H1 (cell line): Measurements from ENCODE around the gene DNAI1. TPM values are rescaled to one million over a fixed set of nuclear protein-coding genes. Genes with fewer than 3 reads are reported as not detected.

Experiments
- ATF2 ChIP-seq: IDR thresholded peaks from 2 replicates; pipeline ENCODE4 v1.6.1; 2012; ENCODE audit warnings: low read length, inconsistent platforms
- BACH1 ChIP-seq: IDR thresholded peaks from 2 replicates; pipeline ENCODE4 v1.6.1; 2012; ENCODE audit warnings: low read length, improper control_type of control experiment
- BCL11A ChIP-seq, 2 experiments: IDR thresholded peaks; one replicate each; pipeline ENCODE4 v1.6.1; 2011; ENCODE audit warnings: low read depth in 2 of 2, low read length in 2 of 2, mild to moderate bottlenecking in 2 of 2
- CHD1 ChIP-seq: IDR thresholded peaks from 2 replicates; pipeline ENCODE4 v1.6.1; 2012; ENCODE audit warnings: low read depth, low read length, improper control_type of control experiment
- CHD2 ChIP-seq: IDR thresholded peaks from 2 replicates; pipeline ENCODE4 v1.6.1; 2012; ENCODE audit warnings: low read length, improper control_type of control experiment
- CREB1 ChIP-seq: IDR thresholded peaks from 2 replicates; pipeline ENCODE4 v1.6.1; 2012; ENCODE audit warnings: inconsistent platforms
- E2F6 ChIP-seq: IDR thresholded peaks from 2 replicates; pipeline ENCODE4 v1.6.1; 2012; ENCODE audit warnings: inconsistent platforms
- EP300 ChIP-seq, 2 experiments: IDR thresholded peaks; 1 replicate in 1 of 2; 2 replicates in 1 of 2; pipeline ENCODE4 v1.6.1; 2011 to 2012; ENCODE audit warnings: low read depth in 2 of 2, low read length in 2 of 2, mild to moderate bottlenecking in 2 of 2, borderline replicate concordance in 1 of 2, inconsistent platforms in 1 of 2, moderate library complexity in 1 of 2
- GABPA ChIP-seq: IDR thresholded peaks from 2 replicates; pipeline ENCODE4 v1.6.1; 2011; ENCODE audit warnings: mild to moderate bottlenecking, low read length, moderate library complexity, borderline replicate concordance; ENCODE audit not compliant: insufficient read depth
- KDM4A ChIP-seq: IDR thresholded peaks from one replicate; pipeline ENCODE4 v1.7.1; 2012; ENCODE audit warnings: low read depth, mild to moderate bottlenecking, moderate library complexity, low read length, inconsistent platforms; ENCODE audit not compliant: severe bottlenecking
- POLR2AphosphoS5 ChIP-seq: IDR thresholded peaks from 2 replicates; pipeline ENCODE4 v1.6.1; 2011; ENCODE audit warnings: low read depth, low read length
- POU5F1 ChIP-seq: IDR thresholded peaks from 2 replicates; pipeline ENCODE4 v1.6.1; 2011; ENCODE audit warnings: low read depth, mild to moderate bottlenecking, low read length, moderate library complexity
- SAP30 ChIP-seq: fragments of 300-600 bp; sonication (generic); IDR thresholded peaks from 2 replicates; pipeline ENCODE4 v1.7.1; 2012; ENCODE audit warnings: low read length, moderate library complexity, mild to moderate bottlenecking, inconsistent platforms; ENCODE audit not compliant: insufficient read depth, insufficient replicate concordance
- SIN3A ChIP-seq, 2 experiments: IDR thresholded peaks in 1 of 2; conservative IDR thresholded peaks in 1 of 2; 2 replicates each; pipeline ENCODE4 v1.6.1; 2011 to 2012; ENCODE audit warnings: low read length in 2 of 2, improper control_type of control experiment in 1 of 2, low read depth in 1 of 2, mild to moderate bottlenecking in 1 of 2
- SIX5 ChIP-seq: IDR thresholded peaks from 2 replicates; pipeline ENCODE4 v1.6.1; 2011; ENCODE audit warnings: mild to moderate bottlenecking, low read depth, low read length
- SP1 ChIP-seq: IDR thresholded peaks from 2 replicates; pipeline ENCODE4 v1.6.1; 2011; ENCODE audit warnings: low read depth, low read length
- SRF ChIP-seq: IDR thresholded peaks from 2 replicates; pipeline ENCODE4 v1.6.1; 2011; ENCODE audit warnings: mild to moderate bottlenecking, low read depth, low read length, moderate library complexity
- SUZ12 ChIP-seq: fragments of 200-600 bp; sonication (generic); IDR thresholded peaks from 2 replicates; pipeline ENCODE4 v1.6.1; 2012; ENCODE audit warnings: mild to moderate bottlenecking, inconsistent platforms, low read length, moderate library complexity, mixed read lengths
- TAF7 ChIP-seq: optimal IDR thresholded peaks from 2 replicates; pipeline ENCODE3; 2011; ENCODE audit warnings: low read depth, mild to moderate bottlenecking, inconsistent platforms, low read length, moderate library complexity, borderline replicate concordance
- polyA plus RNA-seq, 7 experiments: library from polyadenylated mRNA; depleted of rRNA in 3 of 7; stranded (reverse) in 5 of 7; unstranded in 2 of 7; fragments of >200 nt in 5 of 7; fragments of 200-250 nt in 2 of 7; gene quantifications; 1 replicate in 5 of 7; 2 replicates in 1 of 7; 4 replicates in 1 of 7; pipeline versions ENCODE4 v1.2.1 to v1.2.3, GENCODE V29; 2011 to 2013; ENCODE audit warnings: missing spikeins in 2 of 7, mixed read lengths in 2 of 7
- total RNA-seq: library from RNA; stranded (reverse); fragmentation: NEBNext Ultra II Directional; extraction: Animal tissue kit (Norgen Biotek cat#: 25700); gene quantifications from 2 replicates; pipeline ENCODE4 v1.2.1, GENCODE V29; 2021
- TF ChIP-seq, protein P1 (sequence below): IDR thresholded peaks from 2 replicates; pipeline ENCODE4 v1.6.1; 2011; ENCODE audit warnings: low read depth, mild to moderate bottlenecking, low read length; ENCODE audit not compliant: insufficient read depth

The DNAI1 gene
- total and polyA plus RNA-seq, 2 of the 8 experiments (the other 6 are each of a cell fraction or from before 2014, with no cell fraction given), result 0.37 to 0.54 TPM

DNA sequence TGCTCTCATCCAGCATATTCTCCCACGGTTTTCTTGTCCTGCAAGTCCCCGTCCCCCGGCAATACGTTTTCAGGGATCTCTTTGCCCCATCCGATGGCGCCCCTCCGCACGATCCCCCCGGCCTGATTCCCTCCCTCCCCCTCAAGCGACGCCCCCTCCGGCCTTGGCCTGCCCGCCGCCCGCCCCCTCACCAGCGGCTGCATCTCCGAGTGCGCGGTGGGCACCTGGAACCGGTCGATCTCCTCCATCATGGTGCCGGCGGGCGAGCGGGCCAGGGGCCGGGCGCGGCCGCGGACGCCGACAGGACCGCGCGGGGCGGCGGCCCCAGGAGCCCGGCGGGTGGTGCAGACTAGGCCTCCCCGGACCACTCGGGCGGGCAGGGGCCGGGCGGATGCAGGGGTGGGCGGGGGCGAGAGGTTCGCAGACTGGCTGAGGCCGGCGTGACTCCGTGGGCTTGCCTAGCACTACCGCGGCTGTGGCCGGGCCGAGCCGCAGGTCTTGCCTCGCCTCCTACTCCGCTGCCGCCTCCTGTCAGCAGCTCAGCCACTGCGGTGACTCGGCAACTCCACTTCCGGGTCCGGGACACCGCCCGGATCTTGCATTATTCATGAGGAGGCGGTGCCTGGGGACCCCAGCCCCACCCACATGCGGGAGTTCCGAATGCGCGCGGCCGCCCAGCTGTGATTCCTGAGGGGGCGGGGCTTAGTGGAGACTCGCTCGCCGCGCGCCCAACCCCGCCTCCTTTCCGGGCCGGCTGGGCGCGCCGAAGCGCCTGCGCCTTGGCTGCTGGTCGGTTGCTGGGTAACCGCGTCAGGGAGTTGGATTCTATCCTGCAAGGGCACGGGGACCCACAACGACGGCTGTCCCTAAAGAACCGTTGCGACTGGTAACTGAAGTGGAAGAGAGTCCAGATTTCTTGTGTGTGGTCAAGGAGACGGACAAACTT is at the start of gene DNAI1, which contains the start of gene FAM219A (continued):
- TF ChIP-seq E2F6, result peak; percentile 46; the same call in 1 of the 2 replicates
- TF ChIP-seq POU5F1, result no peak
- peak; percentile 91 to 97; a peak in 3 of 4 replicates for TF ChIP-seq SIN3A (conservative IDR thresholded peaks at IDR 0.05 in 1 of 2, IDR thresholded peaks at IDR 0.05 in 1 of 2; ENCODE audit: low read depth in 1 of 2, low read length in 2 of 2)
- TF ChIP-seq, protein P1, sequence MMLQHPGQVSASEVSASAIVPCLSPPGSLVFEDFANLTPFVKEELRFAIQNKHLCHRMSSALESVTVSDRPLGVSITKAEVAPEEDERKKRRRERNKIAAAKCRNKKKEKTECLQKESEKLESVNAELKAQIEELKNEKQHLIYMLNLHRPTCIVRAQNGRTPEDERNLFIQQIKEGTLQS, result no peak
- TF ChIP-seq GABPA, result no peak
- peak; percentile 94 for TF ChIP-seq BACH1
- TF ChIP-seq POLR2AphosphoS5, result peak; percentile 81; the same call in 1 of the 2 replicates
- TF ChIP-seq SRF, result no peak
- TF ChIP-seq SP1, result peak; percentile 55; the same call in 1 of the 2 replicates
- no peak for TF ChIP-seq CHD2
- TF ChIP-seq BCL11A (IDR thresholded peaks at IDR 0.05; ENCODE audit: low read depth in 2 of 2, low read length in 2 of 2), result no peak
- TF ChIP-seq EP300 (IDR thresholded peaks at IDR 0.05; ENCODE audit: borderline replicate concordance in 1 of 2, low read depth in 2 of 2, low read length in 2 of 2), result no peak
- TF ChIP-seq SUZ12, result no peak
- peak; percentile 78 for TF ChIP-seq CREB1
- no peak for TF ChIP-seq ATF2
- no peak for TF ChIP-seq SIX5
- no peak for TF ChIP-seq TAF7
- TF ChIP-seq SAP30, result peak; percentile 36
- no peak for TF ChIP-seq CHD1
- no peak for TF ChIP-seq KDM4A
